K562 (cell line): ENCODE data around the gene GHITM. TPM values are rescaled to one million over a fixed set of nuclear protein-coding genes. Genes with fewer than 3 reads are reported as not detected.

ENCODE experiments used
- ATAC-seq: fragments of 200-7000 bp; cut with Tn5 transposase; 3 replicates; pipeline ENCODE4 v1.9.1; 2020; ENCODE audit warnings: moderate library complexity
- BruUV-seq: library from RNA; stranded (reverse); fragments of 400-500 nt; replicated peaks from 2 replicates; lab custom pipeline; 2021; lab: Mats Ljungman, UMichigan
- CTCF ChIA-PET: fragments of 300-600 bp; formaldehyde crosslinking; extraction: SDS; loops from one replicate; lab custom pipeline; 2021; ENCODE audit warnings: low intra/inter-chr PET ratio; lab: Yijun Ruan, JAX
- POLR2A ChIA-PET: fragments of 300-600, 350-650 bp; sonication (Branson Sonifier 250); formaldehyde crosslinking; extraction: SDS; loops from one replicate; lab custom pipeline; 2021; ENCODE audit warnings: antibody characterized with exemption, inconsistent platforms; lab: Yijun Ruan, JAX
- DNase-seq, 4 experiments: peaks; one replicate each; pipeline versions ENCODE4 v3.0.0 to v3.0.0-alpha.2; 2011 to 2018; ENCODE audit warnings: low spot score in 3 of 4, mixed read lengths in 3 of 4; ENCODE audit errors: extremely low read depth in 1 of 4
- FAIRE-seq: peaks from 2 replicates; lab custom pipeline; 2011; peaks lifted over from hg19 to GRCh38; lab: Jason Lieb, UNC
- H2AFZ ChIP-seq: 2 replicates; pipeline ENCODE4 v1.6.0; 2011; ENCODE audit warnings: low read depth, low read length, control low read depth, inconsistent platforms
- H3K27ac ChIP-seq: fragments of 200-600 bp; 3 replicates; pipeline ENCODE4 v1.8.0; 2011; ENCODE audit warnings: low read depth, mild to moderate bottlenecking, control low read depth, inconsistent platforms, low read length, moderate library complexity, mixed read lengths; ENCODE audit errors: extremely low read depth
- H3K27me3 ChIP-seq, 2 experiments: fragments of 300-600 bp in 1 of 2; 2 replicates in 1 of 2; 3 replicates in 1 of 2; pipeline versions ENCODE4 v1.6.0 to v1.8.0; 2011; ENCODE audit warnings: inconsistent platforms in 2 of 2, low read length in 2 of 2, mild to moderate bottlenecking in 1 of 2, mixed read lengths in 1 of 2, moderate library complexity in 1 of 2; ENCODE audit not compliant: control insufficient read depth in 2 of 2, insufficient read depth in 2 of 2
- H3K36me3 ChIP-seq: fragments of 300-600 bp; 3 replicates; pipeline ENCODE4 v1.8.0; 2011; ENCODE audit warnings: mild to moderate bottlenecking, low read length, inconsistent platforms; ENCODE audit not compliant: control insufficient read depth, insufficient read depth
- H3K4me1 ChIP-seq, 2 experiments: fragments of 200-600 bp in 1 of 2; replicated peaks in 1 of 2; 2 replicates in 1 of 2; 3 replicates in 1 of 2; pipeline versions ENCODE4 v1.5.1 to v1.8.0; 2011; ENCODE audit warnings: inconsistent platforms in 2 of 2, low read length in 2 of 2, mild to moderate bottlenecking in 1 of 2, mixed read lengths in 1 of 2, moderate library complexity in 1 of 2; ENCODE audit not compliant: control insufficient read depth in 2 of 2, insufficient read depth in 2 of 2
- H3K4me2 ChIP-seq: 2 replicates; pipeline ENCODE4 v1.6.1; 2011; ENCODE audit warnings: low read length, control low read depth, inconsistent platforms, mixed read lengths; ENCODE audit not compliant: insufficient read depth
- H3K4me3 ChIP-seq: fragments of 200-600 bp; sonication (generic), shearing (Covaris generic); 2 replicates; pipeline ENCODE4 v1.5.1; 2016; ENCODE audit warnings: control low read depth, inconsistent platforms
- H3K79me2 ChIP-seq: fragments of 200-600 bp; 3 replicates; pipeline ENCODE4 v1.8.0; 2011; ENCODE audit warnings: low read length, inconsistent platforms; ENCODE audit not compliant: control insufficient read depth, insufficient read depth
- H3K9ac ChIP-seq, 2 experiments: 2 replicates each; pipeline versions ENCODE4 v1.6.0 to v1.6.1; 2011; ENCODE audit warnings: low read depth in 2 of 2, low read length in 2 of 2, control low read depth in 1 of 2, inconsistent platforms in 1 of 2, mild to moderate bottlenecking in 1 of 2, mixed read lengths in 1 of 2; ENCODE audit not compliant: insufficient read depth in 1 of 2
- H3K9me1 ChIP-seq: one replicate; pipeline ENCODE4 v1.6.0; 2011; ENCODE audit warnings: inconsistent platforms, mild to moderate bottlenecking, low read length, moderate library complexity; ENCODE audit not compliant: control insufficient read depth, insufficient read depth
- H3K9me3 ChIP-seq: replicated peaks from 2 replicates; pipeline ENCODE4 v1.5.1; 2011; ENCODE audit warnings: low read depth, low read length, inconsistent platforms; ENCODE audit not compliant: control insufficient read depth, insufficient read depth
- H4K20me1 ChIP-seq: replicated peaks from 2 replicates; pipeline ENCODE4 v1.6.1; 2011; ENCODE audit warnings: low read length, inconsistent platforms, mixed read lengths; ENCODE audit not compliant: control insufficient read depth, insufficient read depth
- ADNP ChIP-seq: fragments of 200-800 bp; sonication (Bioruptor generic); IDR thresholded peaks from 2 replicates; pipeline ENCODE4 v1.6.1; 2016; ENCODE audit warnings: missing genetic modification characterization, missing compliant biosample characterization
- DEAF1 ChIP-seq: fragments of 450-650 bp; formaldehyde crosslinking; IDR thresholded peaks from 2 replicates; pipeline ENCODE4 v1.4.0; 2020; ENCODE audit warnings: mild to moderate bottlenecking, moderate library complexity
- ID3 ChIP-seq, 2 experiments: fragments of 250-450 bp in 1 of 2; fragments of 450-650 bp in 1 of 2; sonication (Bioruptor Pico) in 1 of 2; IDR thresholded peaks; 2 replicates each; pipeline versions ENCODE4 v1.6.1 to v1.8.0; 2016 to 2021; ENCODE audit warnings: mild to moderate bottlenecking in 2 of 2, moderate library complexity in 2 of 2, missing compliant biosample characterization in 1 of 2, missing genetic modification characterization in 1 of 2
- NFATC3 ChIP-seq: fragments of 450-650 bp; IDR thresholded peaks from 2 replicates; pipeline ENCODE4 v1.6.1; 2017; ENCODE audit warnings: mild to moderate bottlenecking
- RAD21 ChIP-seq, 2 experiments: fragments of 250-450 bp in 1 of 2; fragments of 450-650 bp in 1 of 2; sonication (Bioruptor Pico) in 1 of 2; formaldehyde crosslinking in 1 of 2; IDR thresholded peaks in 1 of 2; conservative IDR thresholded peaks in 1 of 2; 2 replicates each; pipeline versions ENCODE4 v1.4.0 to v1.8.0; 2020 to 2022; ENCODE audit warnings: mild to moderate bottlenecking in 2 of 2, moderate library complexity in 1 of 2
- WGBS: fragments of 100-300 bp; shearing (Covaris generic); methylation state at CpG from one replicate; pipeline ENCODE4 v1.1.6; 2016; ENCODE audit warnings: low coverage, mixed read lengths; ENCODE audit not compliant: insufficient coverage; ENCODE audit errors: missing lambda C conversion rate; 5-methylcytosine and 5-hydroxymethylcytosine counted together
- in situ Hi-C: fragments of 300-500 bp; cut with MboI; formaldehyde crosslinking; loops from 4 replicates; pipeline ENCODE4 v1.15.0; 2018; ENCODE audit warnings: inconsistent platforms, mixed read lengths
- intact Hi-C: fragments of 100-400 bp; cut with micrococcal nuclease; formaldehyde crosslinking; loops from 2 replicates; pipeline ENCODE4 v1.14.2; 2022
- polyA plus RNA-seq, 8 experiments: library from polyadenylated mRNA; depleted of rRNA in 4 of 8; stranded (reverse) in 5 of 8; unstranded in 3 of 8; fragments of >200 nt; fragmentation: Nextera tagmentation in 2 of 8; fragmentation: Illumina TruSeq in 1 of 8; extraction: Ambion mirVana in 2 of 8; extraction: Trizol in 1 of 8; gene quantifications; 2 replicates each; pipeline versions ENCODE4 v1.2.1 to v1.2.3, GENCODE V29; 2011 to 2014; ENCODE audit warnings: inconsistent platforms in 1 of 8, missing spikeins in 1 of 8
- total RNA-seq, 7 experiments: library from RNA; depleted of rRNA in 6 of 7; stranded (reverse); fragments of >200 nt in 6 of 7; fragmentation: Illumina TruSeq in 2 of 7; extraction: Trizol in 2 of 7; gene quantifications; 2 replicates each; pipeline versions ENCODE4 v1.2.1 to v1.2.3, GENCODE V29; 2011 to 2021; ENCODE audit warnings: low replicate concordance in 1 of 7
- TF ChIP-seq, protein P1 (sequence below): fragments of 450-650 bp; IDR thresholded peaks from 2 replicates; pipeline ENCODE4 v1.6.1; 2016; ENCODE audit warnings: low read depth
- TF ChIP-seq, protein P2 (sequence below): fragments of 450-650 bp; formaldehyde crosslinking; IDR thresholded peaks from 2 replicates; pipeline ENCODE4 v1.4.0; 2020; ENCODE audit warnings: mild to moderate bottlenecking, mixed read lengths

Gene GHITM
- total and polyA plus RNA-seq, 9 of the 15 experiments (the other 6 are each of a cell fraction or from before 2014, with no cell fraction given) = 322 to 1,258 (median 386) TPM

DNA sequence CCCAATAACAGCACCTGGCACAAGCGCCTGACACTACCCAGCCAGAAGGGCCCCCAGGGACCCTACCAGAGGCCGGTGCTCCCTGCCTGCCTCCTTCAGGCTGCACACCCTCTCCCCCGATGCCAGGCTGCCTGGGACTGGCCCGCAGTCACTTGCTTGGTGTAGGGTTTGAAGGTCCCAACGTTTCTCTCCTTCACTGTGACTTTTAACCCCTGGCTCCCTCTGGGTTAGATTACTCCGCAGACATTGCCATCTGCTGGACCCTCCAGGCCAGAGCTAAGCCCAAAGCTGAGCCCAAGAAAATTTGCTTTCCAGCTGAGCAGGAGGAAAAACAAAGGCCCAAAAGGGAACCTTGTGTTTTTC is 61.9 kb downstream of the GHITM start:
- FAIRE-seq (no peak), DNase-seq (peak in 2 of 4 experiments; percentile 39), ATAC-seq (peak; percentile 47)
- Histone ChIP-seq H3K4me3 (no peak overlapping the region), H3K27ac (no peak overlapping the region), H3K9ac (no peak overlapping the region), H3K36me3 (no peaks in the 10 kb centered on the region), H3K79me2 (no peaks in the 10 kb centered on the region), H3K9me1 (no peaks in the 10 kb centered on the region), H2AFZ (peak overlapping the region; percentile 18), H3K4me2 (no peak overlapping the region; the same call in 1 of the 2 replicates), H3K27me3 (peaks cover 11 to 31% of the 10 kb centered on the region in 2 experiments), H4K20me1 (no peaks in the 10 kb centered on the region), H3K9me3 (no peaks in the 10 kb centered on the region), H3K4me1 (peaks cover 13 to 15% of the 10 kb centered on the region in 2 experiments; a peak in 4 of 5 replicates)
- POLR2A ChIA-PET = interaction anchor here (0.7 to 2.1 kb wide), 3 partner anchors 11 to 61 kb away, joined by 3 to 5 read pairs (median 3); partner anchors contain the start of gene GHITM
- no TSS peak for BruUV-seq
- WGBS = 10% methylated on average over 6 of the region's 6 CpGs
- in situ Hi-C loops = no loop called here
- CTCF ChIA-PET = no interaction called here
- intact Hi-C loops = no loop called here
- TF ChIP-seq ID3 (CRISPR knock-in tag; IDR thresholded peaks at IDR 0.05) = no peak
- TF ChIP-seq ID3 (tag; IDR thresholded peaks at IDR 0.05) = 0 out of 2 replicates have a peak, but pooled peaks have one; percentile 31
- TF ChIP-seq, protein P1, sequence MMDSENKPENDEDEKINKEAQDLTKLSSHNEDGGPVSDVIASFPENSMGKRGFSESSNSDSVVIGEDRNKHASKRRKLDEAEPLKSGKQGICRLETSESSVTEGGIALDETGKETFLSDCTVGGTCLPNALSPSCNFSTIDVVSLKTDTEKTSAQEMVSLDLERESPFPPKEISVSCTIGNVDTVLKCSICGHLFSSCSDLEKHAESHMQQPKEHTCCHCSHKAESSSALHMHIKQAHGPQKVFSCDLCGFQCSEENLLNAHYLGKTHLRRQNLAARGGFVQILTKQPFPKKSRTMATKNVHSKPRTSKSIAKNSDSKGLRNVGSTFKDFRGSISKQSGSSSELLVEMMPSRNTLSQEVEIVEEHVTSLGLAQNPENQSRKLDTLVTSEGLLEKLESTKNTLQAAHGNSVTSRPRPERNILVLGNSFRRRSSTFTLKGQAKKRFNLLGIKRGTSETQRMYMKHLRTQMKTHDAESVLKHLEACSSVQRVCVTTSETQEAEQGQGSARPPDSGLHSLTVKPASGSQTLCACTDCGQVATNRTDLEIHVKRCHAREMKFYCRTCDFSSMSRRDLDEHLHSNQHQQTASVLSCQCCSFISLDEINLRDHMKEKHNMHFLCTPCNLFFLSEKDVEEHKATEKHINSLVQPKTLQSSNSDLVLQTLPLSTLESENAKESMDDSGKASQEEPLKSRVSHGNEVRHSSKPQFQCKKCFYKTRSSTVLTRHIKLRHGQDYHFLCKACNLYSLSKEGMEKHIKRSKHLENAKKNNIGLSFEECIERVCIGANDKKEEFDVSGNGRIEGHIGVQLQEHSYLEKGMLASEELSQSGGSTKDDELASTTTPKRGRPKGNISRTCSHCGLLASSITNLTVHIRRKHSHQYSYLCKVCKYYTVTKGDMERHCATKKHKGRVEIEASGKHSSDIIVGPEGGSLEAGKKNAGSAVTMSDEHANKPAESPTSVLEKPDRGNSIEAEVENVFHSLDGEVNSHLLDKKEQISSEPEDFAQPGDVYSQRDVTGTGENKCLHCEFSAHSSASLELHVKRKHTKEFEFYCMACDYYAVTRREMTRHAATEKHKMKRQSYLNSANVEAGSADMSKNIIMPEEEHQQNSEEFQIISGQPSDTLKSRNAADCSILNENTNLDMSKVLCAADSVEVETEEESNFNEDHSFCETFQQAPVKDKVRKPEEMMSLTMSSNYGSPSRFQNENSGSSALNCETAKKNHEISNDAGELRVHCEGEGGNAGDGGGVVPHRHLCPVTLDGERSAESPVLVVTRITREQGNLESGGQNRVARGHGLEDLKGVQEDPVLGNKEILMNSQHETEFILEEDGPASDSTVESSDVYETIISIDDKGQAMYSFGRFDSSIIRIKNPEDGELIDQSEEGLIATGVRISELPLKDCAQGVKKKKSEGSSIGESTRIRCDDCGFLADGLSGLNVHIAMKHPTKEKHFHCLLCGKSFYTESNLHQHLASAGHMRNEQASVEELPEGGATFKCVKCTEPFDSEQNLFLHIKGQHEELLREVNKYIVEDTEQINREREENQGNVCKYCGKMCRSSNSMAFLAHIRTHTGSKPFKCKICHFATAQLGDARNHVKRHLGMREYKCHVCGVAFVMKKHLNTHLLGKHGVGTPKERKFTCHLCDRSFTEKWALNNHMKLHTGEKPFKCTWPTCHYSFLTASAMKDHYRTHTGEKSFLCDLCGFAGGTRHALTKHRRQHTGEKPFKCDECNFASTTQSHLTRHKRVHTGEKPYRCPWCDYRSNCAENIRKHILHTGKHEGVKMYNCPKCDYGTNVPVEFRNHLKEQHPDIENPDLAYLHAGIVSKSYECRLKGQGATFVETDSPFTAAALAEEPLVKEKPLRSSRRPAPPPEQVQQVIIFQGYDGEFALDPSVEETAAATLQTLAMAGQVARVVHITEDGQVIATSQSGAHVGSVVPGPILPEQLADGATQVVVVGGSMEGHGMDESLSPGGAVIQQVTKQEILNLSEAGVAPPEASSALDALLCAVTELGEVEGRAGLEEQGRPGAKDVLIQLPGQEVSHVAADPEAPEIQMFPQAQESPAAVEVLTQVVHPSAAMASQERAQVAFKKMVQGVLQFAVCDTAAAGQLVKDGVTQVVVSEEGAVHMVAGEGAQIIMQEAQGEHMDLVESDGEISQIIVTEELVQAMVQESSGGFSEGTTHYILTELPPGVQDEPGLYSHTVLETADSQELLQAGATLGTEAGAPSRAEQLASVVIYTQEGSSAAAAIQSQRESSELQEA = no peak
- TF ChIP-seq, protein P2, sequence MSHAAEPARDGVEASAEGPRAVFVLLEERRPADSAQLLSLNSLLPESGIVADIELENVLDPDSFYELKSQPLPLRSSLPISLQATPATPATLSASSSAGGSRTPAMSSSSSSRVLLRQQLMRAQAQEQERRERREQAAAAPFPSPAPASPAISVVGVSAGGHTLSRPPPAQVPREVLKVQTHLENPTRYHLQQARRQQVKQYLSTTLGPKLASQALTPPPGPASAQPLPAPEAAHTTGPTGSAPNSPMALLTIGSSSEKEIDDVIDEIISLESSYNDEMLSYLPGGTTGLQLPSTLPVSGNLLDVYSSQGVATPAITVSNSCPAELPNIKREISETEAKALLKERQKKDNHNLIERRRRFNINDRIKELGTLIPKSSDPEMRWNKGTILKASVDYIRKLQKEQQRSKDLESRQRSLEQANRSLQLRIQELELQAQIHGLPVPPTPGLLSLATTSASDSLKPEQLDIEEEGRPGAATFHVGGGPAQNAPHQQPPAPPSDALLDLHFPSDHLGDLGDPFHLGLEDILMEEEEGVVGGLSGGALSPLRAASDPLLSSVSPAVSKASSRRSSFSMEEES = no peak
- TF ChIP-seq ADNP (tag) = no peak
- TF ChIP-seq NFATC3 = no peak
- peak in 1 of 2 experiments; percentile 54; a peak in 2 of 4 replicates for TF ChIP-seq RAD21 (CRISPR knock-in tag; conservative IDR thresholded peaks at IDR 0.05 in 1 of 2, IDR thresholded peaks at IDR 0.05 in 1 of 2)
- TF ChIP-seq DEAF1 (CRISPR knock-in tag) = no peak
